Measurements from ENCODE around the gene BMS1. TPM values are rescaled to one million over a fixed set of nuclear protein-coding genes. Genes with fewer than 3 reads are reported as not detected.
"Not testable (repeated sequence)": the region's sequence is repeated elsewhere in the genome, so short reads cannot be mapped to it uniquely, and the experiment has no call there.

Gene BMS1
- total and polyA plus RNA-seq, 12 donors, result 8.6 to 27.8 (median 12.7) TPM

GRCh38 chr10:42859256-42859655 is 76.7 kb downstream of the BMS1 start:
- no peaks in the 10 kb centered on the region for H3K9me3 ChIP-seq (replicated peaks in 1 of 3)
- no peak overlapping the region for H3K27ac ChIP-seq
- 49 to 62% (median 53%) methylated on average over 11 to 15 of the region's 15 CpGs for WGBS, 4 donors
- DNase-seq, result no peak
- intact Hi-C loops (cut with DNase I), result no loop called here
- TF ChIP-seq POLR2A (IDR thresholded peaks at IDR 0.05), result no peak
- TF ChIP-seq, protein P1, sequence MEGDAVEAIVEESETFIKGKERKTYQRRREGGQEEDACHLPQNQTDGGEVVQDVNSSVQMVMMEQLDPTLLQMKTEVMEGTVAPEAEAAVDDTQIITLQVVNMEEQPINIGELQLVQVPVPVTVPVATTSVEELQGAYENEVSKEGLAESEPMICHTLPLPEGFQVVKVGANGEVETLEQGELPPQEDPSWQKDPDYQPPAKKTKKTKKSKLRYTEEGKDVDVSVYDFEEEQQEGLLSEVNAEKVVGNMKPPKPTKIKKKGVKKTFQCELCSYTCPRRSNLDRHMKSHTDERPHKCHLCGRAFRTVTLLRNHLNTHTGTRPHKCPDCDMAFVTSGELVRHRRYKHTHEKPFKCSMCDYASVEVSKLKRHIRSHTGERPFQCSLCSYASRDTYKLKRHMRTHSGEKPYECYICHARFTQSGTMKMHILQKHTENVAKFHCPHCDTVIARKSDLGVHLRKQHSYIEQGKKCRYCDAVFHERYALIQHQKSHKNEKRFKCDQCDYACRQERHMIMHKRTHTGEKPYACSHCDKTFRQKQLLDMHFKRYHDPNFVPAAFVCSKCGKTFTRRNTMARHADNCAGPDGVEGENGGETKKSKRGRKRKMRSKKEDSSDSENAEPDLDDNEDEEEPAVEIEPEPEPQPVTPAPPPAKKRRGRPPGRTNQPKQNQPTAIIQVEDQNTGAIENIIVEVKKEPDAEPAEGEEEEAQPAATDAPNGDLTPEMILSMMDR (IDR thresholded peaks at IDR 0.05), result no peak
- H3K4me3 ChIP-seq, result no peak overlapping the region
- no peaks in the 10 kb centered on the region for H3K36me3 ChIP-seq (replicated peaks in 1 of 2)
- no peaks in the 10 kb centered on the region for H3K4me1 ChIP-seq (replicated peaks in 1 of 2)
- no peaks in the 10 kb centered on the region for H3K27me3 ChIP-seq

DNA sequence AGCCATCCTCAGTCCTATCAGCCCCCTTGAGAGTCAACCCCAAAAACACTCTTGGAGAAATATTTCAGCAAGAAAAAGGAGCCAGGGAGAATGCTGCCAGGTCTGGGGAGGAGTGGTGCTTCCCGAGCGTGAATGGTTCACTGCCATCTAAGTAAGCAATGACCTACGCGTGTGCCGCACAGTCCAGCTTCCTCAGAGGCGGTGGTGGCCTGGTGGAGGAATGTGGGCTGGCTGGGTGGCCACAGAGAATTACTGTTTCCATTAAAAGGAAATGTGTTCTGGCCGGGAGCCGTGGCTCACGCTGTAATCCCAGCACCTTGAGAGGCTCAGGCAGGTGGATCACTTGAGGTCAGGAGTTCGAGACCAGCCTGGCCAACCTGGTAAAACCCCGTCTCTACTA is 77.4 kb downstream of the BMS1 start:
- H3K27ac ChIP-seq; H3K4me3 ChIP-seq; DNase-seq; H3K4me1 ChIP-seq (replicated peaks in 1 of 2); intact Hi-C loops (cut with DNase I); H3K36me3 ChIP-seq (replicated peaks in 1 of 2); H3K9me3 ChIP-seq (replicated peaks in 1 of 3); H3K27me3 ChIP-seq: not testable (repeated sequence)
- 64 to 82% (median 75%) methylated on average over 10 to 11 of the region's 11 CpGs for WGBS, 4 donors

DNA sequence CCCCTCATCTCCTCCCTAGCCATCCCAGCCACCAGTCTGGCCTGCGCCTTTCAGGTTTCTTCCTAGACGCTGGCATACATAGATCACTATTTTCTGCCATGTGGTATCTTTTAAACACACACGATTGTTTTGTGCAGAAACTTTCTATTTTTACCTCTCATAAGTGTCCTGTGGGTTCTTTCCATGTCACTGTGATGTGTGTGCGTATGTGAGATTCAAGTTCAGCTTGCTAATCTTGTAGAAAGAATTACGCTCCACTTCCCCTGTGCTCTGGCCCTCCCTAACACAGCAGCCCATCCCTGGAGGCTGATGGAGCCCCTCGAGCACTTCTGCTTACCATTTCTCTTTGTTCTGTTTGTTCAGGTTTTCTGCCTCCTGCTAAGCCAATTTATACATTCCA is 80.2 kb downstream of the BMS1 start:
- peaks cover 11% of the 10 kb centered on the region for H3K27me3 ChIP-seq
- H3K27ac ChIP-seq; intact Hi-C loops (cut with DNase I); DNase-seq; H3K36me3 ChIP-seq (replicated peaks in 1 of 2); H3K4me3 ChIP-seq; H3K9me3 ChIP-seq (replicated peaks in 1 of 3): not testable (repeated sequence)
- WGBS, 4 donors, result 55 to 63% (median 61%) methylated on average over 6 of the region's 6 CpGs
- H3K4me1 ChIP-seq (replicated peaks in 1 of 2), result peaks cover 0 to 10% of the 10 kb centered on the region in 2 donors

DNA sequence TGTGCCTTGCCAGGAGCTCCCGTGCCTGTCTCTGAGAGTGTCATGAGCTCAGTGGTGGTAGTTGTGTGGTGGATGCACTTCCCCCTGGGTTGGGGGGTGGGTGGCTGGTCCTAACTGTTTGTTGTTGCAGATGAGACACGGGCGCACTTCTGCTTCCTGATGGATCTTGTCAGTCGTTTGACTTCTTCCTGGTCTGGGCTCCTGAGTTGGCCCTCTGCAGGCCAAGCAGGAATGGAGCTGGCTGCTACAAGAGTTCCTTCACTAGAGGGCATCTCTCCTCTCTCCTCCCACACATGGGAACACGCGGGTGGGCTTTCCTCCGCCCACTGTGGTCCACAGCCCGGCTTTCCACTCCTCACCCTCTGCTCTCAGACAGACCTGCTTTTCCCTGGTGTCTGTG is 82.0 kb downstream of the BMS1 start:
- Histone ChIP-seq H3K27me3 (peaks cover 11% of the 10 kb centered on the region), H3K27ac (no peak overlapping the region), H3K4me3 (no peak overlapping the region), H3K9me3 (replicated peaks in 1 of 3) (no peaks in the 10 kb centered on the region), H3K36me3 (replicated peaks in 1 of 2) (no peaks in the 10 kb centered on the region), H3K4me1 (replicated peaks in 1 of 2) (peaks cover 0 to 10% of the 10 kb centered on the region in 2 donors)
- no peak for TF ChIP-seq POLR2A (IDR thresholded peaks at IDR 0.05)
- TF ChIP-seq, protein P1 (IDR thresholded peaks at IDR 0.05), result peak in 1 of 6 experiments; percentile 14
- DNase-seq, result no peak
- 14 to 24% (median 20%) methylated on average over 5 to 8 of the region's 8 CpGs for WGBS, 4 donors
- intact Hi-C loops (cut with DNase I), result no loop called here

DNA sequence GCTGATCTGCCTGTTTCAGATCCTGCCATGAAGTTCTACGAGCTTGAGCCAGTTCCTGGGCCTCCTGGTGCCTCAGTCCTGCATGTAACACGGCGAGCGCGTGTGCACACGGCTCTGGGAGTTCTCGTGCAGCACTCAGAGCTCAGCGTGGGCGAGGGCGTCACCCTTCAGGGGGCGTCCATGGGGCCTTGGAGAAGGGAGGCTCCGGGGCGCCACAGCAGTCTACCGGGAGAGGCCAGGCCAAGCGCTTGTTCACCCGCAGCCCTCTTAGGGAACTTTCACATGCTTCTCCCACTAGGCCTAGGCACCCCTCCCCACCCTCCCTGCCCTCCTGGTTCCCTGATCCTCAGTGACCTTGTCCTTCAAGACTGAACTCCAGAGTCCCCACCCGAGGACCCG is 83.1 kb downstream of the BMS1 start:
- DNase-seq, result no peak
- Histone ChIP-seq H3K27ac (no peak overlapping the region), H3K27me3 (peaks cover 11% of the 10 kb centered on the region), H3K4me1 (replicated peaks in 1 of 2) (peaks cover 0 to 12% of the 10 kb centered on the region in 2 donors), H3K4me3 (no peak overlapping the region), H3K9me3 (replicated peaks in 1 of 3) (no peaks in the 10 kb centered on the region), H3K36me3 (replicated peaks in 1 of 2) (no peaks in the 10 kb centered on the region)
- 43 to 75% (median 52%) methylated on average over 8 to 18 of the region's 18 CpGs for WGBS, 4 donors
- intact Hi-C loops (cut with DNase I), result loop anchor here (2.0 to 5.0 kb wide), 2 partner anchors 239 to 242 kb away; no protein-coding TSS in a partner anchor
- TF ChIP-seq, protein P1 (IDR thresholded peaks at IDR 0.05), result no peak
- TF ChIP-seq POLR2A (IDR thresholded peaks at IDR 0.05), result no peak

Measured in adrenal gland (tissue), 12 donors.